ENCODE results near the gene PRELP.
"Not testable (repeated sequence)": the region's sequence is repeated elsewhere in the genome, so short reads cannot be mapped to it uniquely, and the experiment has no call there.

Gene PRELP

GRCh38 chr1:203442821-203443220, 32.8 kb upstream of the PRELP start:
- Histone ChIP-seq H3K27me3 (no peaks in the 10 kb centered on the region), H3K36me3 (no peaks in the 10 kb centered on the region), H3K4me1 (peaks cover 0 to 53% (median 31%) of the 10 kb centered on the region in 4 donors), H3K4me3 (no peak overlapping the region), H3K27ac (peak overlapping the region; percentile 81 to 85), H3K9me3 (no peaks in the 10 kb centered on the region)
- intact Hi-C loops (cut with DNase I; ENCODE audit: low total_unique reads), result loop anchor here (5.0 kb wide), 1 partner anchor 171 kb away; no protein-coding TSS in a partner anchor
- peak; percentile 49 to 78 for DNase-seq
- TF ChIP-seq, protein P1, sequence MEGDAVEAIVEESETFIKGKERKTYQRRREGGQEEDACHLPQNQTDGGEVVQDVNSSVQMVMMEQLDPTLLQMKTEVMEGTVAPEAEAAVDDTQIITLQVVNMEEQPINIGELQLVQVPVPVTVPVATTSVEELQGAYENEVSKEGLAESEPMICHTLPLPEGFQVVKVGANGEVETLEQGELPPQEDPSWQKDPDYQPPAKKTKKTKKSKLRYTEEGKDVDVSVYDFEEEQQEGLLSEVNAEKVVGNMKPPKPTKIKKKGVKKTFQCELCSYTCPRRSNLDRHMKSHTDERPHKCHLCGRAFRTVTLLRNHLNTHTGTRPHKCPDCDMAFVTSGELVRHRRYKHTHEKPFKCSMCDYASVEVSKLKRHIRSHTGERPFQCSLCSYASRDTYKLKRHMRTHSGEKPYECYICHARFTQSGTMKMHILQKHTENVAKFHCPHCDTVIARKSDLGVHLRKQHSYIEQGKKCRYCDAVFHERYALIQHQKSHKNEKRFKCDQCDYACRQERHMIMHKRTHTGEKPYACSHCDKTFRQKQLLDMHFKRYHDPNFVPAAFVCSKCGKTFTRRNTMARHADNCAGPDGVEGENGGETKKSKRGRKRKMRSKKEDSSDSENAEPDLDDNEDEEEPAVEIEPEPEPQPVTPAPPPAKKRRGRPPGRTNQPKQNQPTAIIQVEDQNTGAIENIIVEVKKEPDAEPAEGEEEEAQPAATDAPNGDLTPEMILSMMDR (IDR thresholded peaks at IDR 0.05), result no peak

GRCh38 chr1:203443296-203443695, 32.3 kb upstream of the PRELP start:
- H3K4me3 ChIP-seq, result no peak overlapping the region
- intact Hi-C loops (cut with DNase I; ENCODE audit: low total_unique reads), result loop anchor here (5.0 kb wide), 1 partner anchor 171 kb away; no protein-coding TSS in a partner anchor
- TF ChIP-seq, protein P1 (IDR thresholded peaks at IDR 0.05), result no peak
- no peaks in the 10 kb centered on the region for H3K27me3 ChIP-seq
- peak overlapping the region; percentile 81 to 85 for H3K27ac ChIP-seq
- H3K36me3 ChIP-seq, result no peaks in the 10 kb centered on the region
- peak in 1 of 2 donors; percentile 1 for DNase-seq
- H3K4me1 ChIP-seq, result peaks cover 0 to 58% (median 34%) of the 10 kb centered on the region in 4 donors
- H3K9me3 ChIP-seq, result no peaks in the 10 kb centered on the region

DNA sequence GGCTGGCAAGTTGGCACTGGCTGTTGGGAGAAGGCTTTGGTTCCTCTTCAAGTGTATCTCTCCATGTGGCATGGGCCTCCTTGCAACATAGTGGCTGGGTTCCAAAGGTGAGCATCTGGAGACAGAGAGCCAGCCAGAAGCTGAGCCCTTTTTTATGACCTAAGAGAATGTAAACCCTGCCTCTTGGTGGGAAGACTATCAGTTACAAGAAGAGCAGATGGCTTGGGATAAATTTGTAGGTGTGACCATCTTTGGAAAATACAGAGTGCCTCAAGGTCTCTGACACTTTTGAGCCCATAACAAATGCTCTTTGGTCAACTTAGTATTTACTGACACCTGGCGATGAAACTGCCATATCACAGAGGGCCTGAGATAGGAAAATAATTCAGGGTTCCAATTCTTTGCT, 31.4 kb upstream of the PRELP start:
- H3K4me1 ChIP-seq, result peaks cover 0 to 64% (median 37%) of the 10 kb centered on the region in 4 donors
- TF ChIP-seq, protein P1 (IDR thresholded peaks at IDR 0.05), result no peak
- H3K4me3 ChIP-seq, result no peak overlapping the region
- peak overlapping the region in 1 of 2 donors; percentile 85 for H3K27ac ChIP-seq
- H3K9me3 ChIP-seq, result no peaks in the 10 kb centered on the region
- H3K36me3 ChIP-seq, result no peaks in the 10 kb centered on the region
- no peaks in the 10 kb centered on the region for H3K27me3 ChIP-seq
- intact Hi-C loops (cut with DNase I; ENCODE audit: low total_unique reads), result loop anchor here (5.0 kb wide), 1 partner anchor 172 kb away; no protein-coding TSS in a partner anchor
- peak in 1 of 2 donors; percentile 62 for DNase-seq

DNA sequence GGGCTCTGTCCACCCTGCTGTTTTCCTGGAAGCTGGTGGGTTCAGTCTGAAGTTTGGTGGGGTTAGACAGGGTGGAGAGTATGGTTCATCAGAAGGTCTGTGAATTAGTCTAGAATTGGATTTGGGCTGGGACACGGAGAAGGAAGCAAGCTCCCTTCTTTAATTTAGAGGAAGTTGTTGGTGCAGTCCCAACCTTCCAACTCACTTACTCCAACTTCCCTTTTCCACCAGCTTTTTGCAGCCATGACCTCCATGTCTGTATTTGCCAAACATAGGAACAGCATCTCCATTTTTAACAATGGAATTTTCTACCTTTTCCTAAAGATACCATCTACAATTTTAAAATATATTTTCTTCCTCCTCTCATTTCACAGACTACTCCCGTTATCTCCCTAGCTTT, 28.5 kb upstream of the PRELP start:
- H3K27me3 ChIP-seq, result no peaks in the 10 kb centered on the region
- H3K27ac ChIP-seq, result peak overlapping the region; percentile 73 to 79
- H3K4me3 ChIP-seq, result no peak overlapping the region
- intact Hi-C loops (cut with DNase I; ENCODE audit: low total_unique reads), result loop anchor here (5.0 kb wide), 1 partner anchor 35 kb away; no protein-coding TSS in a partner anchor
- no peaks in the 10 kb centered on the region for H3K9me3 ChIP-seq
- no peaks in the 10 kb centered on the region for H3K36me3 ChIP-seq
- peaks cover 0 to 51% (median 23%) of the 10 kb centered on the region in 4 donors for H3K4me1 ChIP-seq
- TF ChIP-seq, protein P1 (IDR thresholded peaks at IDR 0.05), result no peak
- peak in 1 of 2 donors; percentile 43 for DNase-seq

DNA sequence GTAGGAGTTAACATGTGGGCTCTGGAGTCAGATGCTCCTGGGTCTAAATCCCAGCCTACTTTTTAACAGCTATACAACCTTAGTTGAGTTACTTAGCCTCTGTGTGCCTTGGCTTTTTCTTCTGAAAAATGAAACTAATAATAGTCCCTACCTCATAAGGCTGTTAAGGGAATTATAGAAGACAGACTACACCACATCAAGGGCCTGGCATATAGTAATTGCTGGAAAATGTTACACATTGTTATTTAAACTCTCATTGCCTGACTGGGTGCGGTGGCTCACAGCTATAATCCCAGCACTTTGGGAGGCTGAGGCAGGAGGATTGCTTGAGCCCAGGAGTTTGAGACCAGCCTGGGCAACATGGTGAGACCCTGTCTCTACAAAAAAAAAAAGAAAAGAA, 28.0 kb upstream of the PRELP start:
- not testable (repeated sequence) for H3K27me3 ChIP-seq, H3K36me3 ChIP-seq, H3K4me3 ChIP-seq, H3K9me3 ChIP-seq
- peak in 1 of 2 donors; percentile 11 for DNase-seq
- intact Hi-C loops (cut with DNase I; ENCODE audit: low total_unique reads), result loop anchor here (5.0 kb wide), 1 partner anchor 35 kb away; no protein-coding TSS in a partner anchor
- H3K4me1 ChIP-seq, result peaks cover 0 to 47% (median 21%) of the 10 kb centered on the region in 4 donors
- peak overlapping the region; percentile 73 to 79 for H3K27ac ChIP-seq

DNA sequence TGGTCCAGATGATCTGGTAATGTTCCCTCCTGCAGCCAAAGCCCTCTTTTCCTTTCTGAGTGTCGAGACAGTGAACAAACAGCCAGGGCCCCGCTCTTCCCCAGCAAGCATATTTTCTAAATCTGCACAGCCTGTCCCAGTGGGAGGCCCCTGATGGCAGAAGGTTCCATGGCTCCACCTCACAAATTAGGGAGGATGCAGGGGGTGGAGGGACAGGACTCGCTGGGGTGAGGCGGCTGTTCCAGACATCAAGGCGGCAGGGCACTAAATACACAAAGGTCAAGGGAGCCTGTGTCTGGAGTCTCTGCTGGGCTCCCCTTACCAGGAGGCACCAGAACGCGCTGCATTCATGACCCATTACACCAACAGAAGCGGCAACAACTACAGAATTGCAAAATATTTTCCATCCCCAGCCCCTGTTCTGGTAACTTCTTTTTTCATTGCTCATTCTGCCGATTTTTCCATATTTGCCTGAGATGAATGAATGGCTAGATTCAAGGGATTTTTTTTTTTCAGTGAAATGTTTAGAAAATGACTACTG, 27.0 kb upstream of the PRELP start:
- TF ChIP-seq, protein P1 (IDR thresholded peaks at IDR 0.05), result no peak
- DNase-seq, result peak; percentile 73 to 88
- peak overlapping the region; percentile 73 to 79 for H3K27ac ChIP-seq
- H3K9me3 ChIP-seq, result no peaks in the 10 kb centered on the region
- H3K27me3 ChIP-seq, result no peaks in the 10 kb centered on the region
- H3K4me3 ChIP-seq, result peak overlapping the region in 1 of 2 donors; percentile 9
- no peaks in the 10 kb centered on the region for H3K36me3 ChIP-seq
- intact Hi-C loops (cut with DNase I; ENCODE audit: low total_unique reads), result loop anchor here (5.0 kb wide), 1 partner anchor 34 kb away; no protein-coding TSS in a partner anchor
- H3K4me1 ChIP-seq, result peaks cover 0 to 44% (median 19%) of the 10 kb centered on the region in 4 donors
